Astrocyte (in vitro differentiated cells and primary cell): ENCODE data around the gene DEFB132. TPM values are rescaled to one million over a fixed set of nuclear protein-coding genes. Genes with fewer than 3 reads are reported as not detected.
"Not testable (repeated sequence)": the region's sequence is repeated elsewhere in the genome, so short reads cannot be mapped to it uniquely, and the experiment has no call there.

Experiments used
- DNase-seq: peaks from one replicate; pipeline ENCODE4 v3.0.0-alpha.2; 2010; ENCODE audit warnings: low read depth
- FAIRE-seq: peaks from 2 replicates; lab custom pipeline; 2011; peaks lifted over from hg19 to GRCh38; lab: Jason Lieb, UNC
- H2AFZ ChIP-seq: 2 replicates; pipeline ENCODE4 v1.6.0; 2012; ENCODE audit warnings: low read depth, low read length, inconsistent platforms
- H3K27ac ChIP-seq: 2 replicates; pipeline ENCODE4 v1.5.1; 2011; ENCODE audit warnings: low read depth, low read length, inconsistent platforms
- H3K27me3 ChIP-seq: 2 replicates; pipeline ENCODE4 v1.6.0; 2011; ENCODE audit warnings: low read length, inconsistent platforms; ENCODE audit not compliant: insufficient read depth
- H3K36me3 ChIP-seq: 2 replicates; pipeline ENCODE4 v1.5.1; 2011; ENCODE audit warnings: low read length, inconsistent platforms; ENCODE audit not compliant: insufficient read depth
- H3K4me1 ChIP-seq: 2 replicates; pipeline ENCODE4 v1.5.1; 2011; ENCODE audit warnings: low read length, inconsistent platforms; ENCODE audit not compliant: insufficient read depth
- H3K4me2 ChIP-seq: 2 replicates; pipeline ENCODE4 v1.6.0; 2012; ENCODE audit warnings: low read length, inconsistent platforms
- H3K4me3 ChIP-seq: 2 replicates; pipeline ENCODE4 v1.5.1; 2011; ENCODE audit warnings: low read depth, mild to moderate bottlenecking, low read length, inconsistent platforms; ENCODE audit not compliant: insufficient read depth
- H3K79me2 ChIP-seq: 2 replicates; pipeline ENCODE4 v1.6.0; 2012; ENCODE audit warnings: mild to moderate bottlenecking, low read length, inconsistent platforms; ENCODE audit not compliant: insufficient read depth
- H3K9ac ChIP-seq: 2 replicates; pipeline ENCODE4 v1.6.0; 2012; ENCODE audit warnings: mild to moderate bottlenecking, low read length, inconsistent platforms
- H3K9me3 ChIP-seq: 2 replicates; pipeline ENCODE4 v1.5.1; 2012; ENCODE audit warnings: low read depth, mild to moderate bottlenecking, low read length, inconsistent platforms; ENCODE audit not compliant: insufficient read depth
- H4K20me1 ChIP-seq: 2 replicates; pipeline ENCODE4 v1.6.0; 2012; ENCODE audit warnings: low read length, inconsistent platforms; ENCODE audit not compliant: insufficient read depth
- H3K27ac Mint-ChIP-seq: one replicate; pipeline ENCODE4 v1.8.0; 2021; ENCODE audit warnings: mild to moderate bottlenecking, mixed read lengths; ENCODE audit not compliant: unreplicated experiment
- H3K27me3 Mint-ChIP-seq: one replicate; pipeline ENCODE4 v1.8.0; 2021; ENCODE audit warnings: low read depth, mixed read lengths; ENCODE audit not compliant: unreplicated experiment
- H3K36me3 Mint-ChIP-seq: one replicate; pipeline ENCODE4 v1.8.0; 2021; ENCODE audit warnings: low read depth, mixed read lengths; ENCODE audit not compliant: unreplicated experiment
- H3K4me1 Mint-ChIP-seq: one replicate; pipeline ENCODE4 v1.8.0; 2021; ENCODE audit warnings: low read depth, mixed read lengths; ENCODE audit not compliant: unreplicated experiment
- H3K4me3 Mint-ChIP-seq: one replicate; pipeline ENCODE4 v1.8.0; 2021; ENCODE audit warnings: mild to moderate bottlenecking, moderate library complexity, mixed read lengths; ENCODE audit not compliant: unreplicated experiment
- H3K9me3 Mint-ChIP-seq: one replicate; pipeline ENCODE4 v1.8.0; 2021; ENCODE audit warnings: mild to moderate bottlenecking, mixed read lengths; ENCODE audit not compliant: unreplicated experiment
- EZH2 ChIP-seq: IDR thresholded peaks from 2 replicates; pipeline ENCODE4 v1.6.1; 2012; ENCODE audit warnings: mild to moderate bottlenecking, low read length, inconsistent platforms; ENCODE audit not compliant: insufficient read depth
- total RNA-seq: library from RNA; stranded (reverse); gene quantifications from 2 replicates; pipeline ENCODE4 v1.2.1, GENCODE V29; 2021
- TF ChIP-seq, protein P1 (sequence below): IDR thresholded peaks from 2 replicates; pipeline ENCODE4 v1.5.1; 2011; ENCODE audit warnings: low read depth, mild to moderate bottlenecking, inconsistent platforms, low read length, moderate library complexity; ENCODE audit not compliant: insufficient read depth

Gene DEFB132
- total RNA-seq, 1 donor from 2014 or later: not detected

DNA sequence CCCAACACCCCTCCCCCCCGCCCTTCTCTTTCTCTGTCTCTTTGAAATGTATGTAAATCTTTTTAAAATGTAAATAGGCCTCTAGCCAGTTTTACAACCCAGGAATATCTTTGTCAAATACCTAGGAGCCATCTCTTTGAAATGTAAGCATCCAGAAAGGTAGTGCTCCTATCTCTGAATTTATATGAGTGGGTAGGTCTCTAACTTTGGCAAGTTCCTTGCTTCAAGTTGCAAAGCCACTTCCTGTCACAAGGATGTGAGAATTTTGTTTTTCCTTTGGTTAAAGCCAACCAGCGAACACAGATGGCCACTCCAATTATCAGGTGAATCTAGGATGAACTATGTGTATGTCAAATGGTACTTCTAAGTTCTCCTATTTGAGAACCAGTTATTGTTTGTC lies 6.2 kb upstream of the DEFB132 start:
- Mint-ChIP-seq H3K36me3 (no peaks in the 10 kb centered on the region), H3K4me1 (no peaks in the 10 kb centered on the region), H3K4me3 (no peak overlapping the region), H3K27ac (no peak overlapping the region), H3K9me3 (no peaks in the 10 kb centered on the region), H3K27me3 (peaks cover 22% of the 10 kb centered on the region)
- H3K36me3 ChIP-seq: no peaks in the 10 kb centered on the region
- no peaks in the 10 kb centered on the region for H3K4me1 ChIP-seq
- H4K20me1 ChIP-seq: no peaks in the 10 kb centered on the region
- H3K9me3 ChIP-seq: no peaks in the 10 kb centered on the region
- TF ChIP-seq, protein P1, sequence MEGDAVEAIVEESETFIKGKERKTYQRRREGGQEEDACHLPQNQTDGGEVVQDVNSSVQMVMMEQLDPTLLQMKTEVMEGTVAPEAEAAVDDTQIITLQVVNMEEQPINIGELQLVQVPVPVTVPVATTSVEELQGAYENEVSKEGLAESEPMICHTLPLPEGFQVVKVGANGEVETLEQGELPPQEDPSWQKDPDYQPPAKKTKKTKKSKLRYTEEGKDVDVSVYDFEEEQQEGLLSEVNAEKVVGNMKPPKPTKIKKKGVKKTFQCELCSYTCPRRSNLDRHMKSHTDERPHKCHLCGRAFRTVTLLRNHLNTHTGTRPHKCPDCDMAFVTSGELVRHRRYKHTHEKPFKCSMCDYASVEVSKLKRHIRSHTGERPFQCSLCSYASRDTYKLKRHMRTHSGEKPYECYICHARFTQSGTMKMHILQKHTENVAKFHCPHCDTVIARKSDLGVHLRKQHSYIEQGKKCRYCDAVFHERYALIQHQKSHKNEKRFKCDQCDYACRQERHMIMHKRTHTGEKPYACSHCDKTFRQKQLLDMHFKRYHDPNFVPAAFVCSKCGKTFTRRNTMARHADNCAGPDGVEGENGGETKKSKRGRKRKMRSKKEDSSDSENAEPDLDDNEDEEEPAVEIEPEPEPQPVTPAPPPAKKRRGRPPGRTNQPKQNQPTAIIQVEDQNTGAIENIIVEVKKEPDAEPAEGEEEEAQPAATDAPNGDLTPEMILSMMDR: no peak
- no peak for TF ChIP-seq EZH2
- H2AFZ ChIP-seq: no peak overlapping the region
- DNase-seq: no peak
- no peak overlapping the region for H3K27ac ChIP-seq
- H3K9ac ChIP-seq: no peak overlapping the region
- FAIRE-seq: no peak
- H3K27me3 ChIP-seq: no peaks in the 10 kb centered on the region
- H3K4me2 ChIP-seq: no peak overlapping the region
- no peaks in the 10 kb centered on the region for H3K79me2 ChIP-seq
- H3K4me3 ChIP-seq: no peak overlapping the region

DNA sequence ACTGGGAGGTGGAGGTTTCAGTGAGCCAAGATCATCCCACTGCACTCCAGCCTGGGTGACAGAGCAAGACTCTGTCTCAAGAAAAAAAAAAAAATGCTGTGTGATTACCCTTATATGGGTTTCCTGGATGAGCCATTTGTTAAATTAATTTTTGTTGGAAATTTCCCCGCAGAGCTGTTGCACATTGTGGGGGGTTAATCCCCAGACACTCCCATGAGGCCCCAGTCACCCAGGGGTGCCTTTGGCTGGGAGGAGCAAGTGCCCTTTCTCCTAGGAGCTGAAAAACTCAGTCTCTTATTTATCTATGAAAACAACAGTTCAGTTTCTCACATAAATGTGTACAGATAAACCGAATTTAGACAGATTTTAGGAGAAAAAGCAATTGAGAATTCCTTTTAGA lies 4.7 kb upstream of the DEFB132 start:
- Mint-ChIP-seq H3K4me1 (no peaks in the 10 kb centered on the region), H3K9me3 (no peaks in the 10 kb centered on the region), H3K27ac (no peak overlapping the region), H3K27me3 (peaks cover 33% of the 10 kb centered on the region), H3K4me3 (no peak overlapping the region), H3K36me3 (no peaks in the 10 kb centered on the region)
- H3K79me2 ChIP-seq: no peaks in the 10 kb centered on the region
- H3K4me3 ChIP-seq: no peak overlapping the region
- no peaks in the 10 kb centered on the region for H3K9me3 ChIP-seq
- TF ChIP-seq EZH2: no peak
- TF ChIP-seq, protein P1: no peak
- no peaks in the 10 kb centered on the region for H3K4me1 ChIP-seq
- no peaks in the 10 kb centered on the region for H4K20me1 ChIP-seq
- H3K4me2 ChIP-seq: no peak overlapping the region
- no peaks in the 10 kb centered on the region for H3K36me3 ChIP-seq
- FAIRE-seq (no peak), DNase-seq (no peak)
- H2AFZ ChIP-seq: no peak overlapping the region
- no peak overlapping the region for H3K9ac ChIP-seq
- no peaks in the 10 kb centered on the region for H3K27me3 ChIP-seq
- no peak overlapping the region for H3K27ac ChIP-seq

DNA sequence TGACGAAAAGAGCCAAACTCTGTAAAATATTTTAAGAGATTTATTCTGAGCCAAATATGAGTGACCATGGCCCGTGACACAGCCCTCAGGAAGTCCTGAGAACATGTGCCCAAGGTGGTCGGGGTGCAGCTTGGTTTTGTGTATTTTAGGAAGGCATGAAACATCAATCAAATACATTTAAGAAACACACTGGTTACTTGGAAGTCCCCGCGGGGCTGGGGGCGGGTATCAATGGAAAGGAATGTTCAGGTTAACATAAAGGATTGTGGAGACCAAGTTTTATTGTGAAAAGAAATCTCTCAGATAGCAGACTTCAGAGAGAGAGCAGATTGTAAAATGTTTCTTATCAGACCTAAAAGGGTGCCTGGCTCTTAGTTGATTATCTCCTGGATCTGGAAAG lies 4.1 kb upstream of the DEFB132 start:
- not testable (repeated sequence) for H3K4me1 Mint-ChIP-seq, H3K36me3 Mint-ChIP-seq, H3K27ac Mint-ChIP-seq, H3K27me3 ChIP-seq, H3K4me2 ChIP-seq, H3K9me3 Mint-ChIP-seq, H3K79me2 ChIP-seq, H3K4me1 ChIP-seq, DNase-seq, H3K4me3 Mint-ChIP-seq, H3K27ac ChIP-seq, H4K20me1 ChIP-seq, FAIRE-seq, H3K9ac ChIP-seq, H3K4me3 ChIP-seq, H2AFZ ChIP-seq, H3K9me3 ChIP-seq, H3K36me3 ChIP-seq
- peaks cover 40% of the 10 kb centered on the region for H3K27me3 Mint-ChIP-seq
